ENCODE data around the gene NPEPL1. TPM values are rescaled to one million over a fixed set of nuclear protein-coding genes. Genes with fewer than 3 reads are reported as not detected.
"Not testable (repeated sequence)": the region's sequence is repeated elsewhere in the genome, so short reads cannot be mapped to it uniquely, and the experiment has no call there.

Gene NPEPL1, protein sequence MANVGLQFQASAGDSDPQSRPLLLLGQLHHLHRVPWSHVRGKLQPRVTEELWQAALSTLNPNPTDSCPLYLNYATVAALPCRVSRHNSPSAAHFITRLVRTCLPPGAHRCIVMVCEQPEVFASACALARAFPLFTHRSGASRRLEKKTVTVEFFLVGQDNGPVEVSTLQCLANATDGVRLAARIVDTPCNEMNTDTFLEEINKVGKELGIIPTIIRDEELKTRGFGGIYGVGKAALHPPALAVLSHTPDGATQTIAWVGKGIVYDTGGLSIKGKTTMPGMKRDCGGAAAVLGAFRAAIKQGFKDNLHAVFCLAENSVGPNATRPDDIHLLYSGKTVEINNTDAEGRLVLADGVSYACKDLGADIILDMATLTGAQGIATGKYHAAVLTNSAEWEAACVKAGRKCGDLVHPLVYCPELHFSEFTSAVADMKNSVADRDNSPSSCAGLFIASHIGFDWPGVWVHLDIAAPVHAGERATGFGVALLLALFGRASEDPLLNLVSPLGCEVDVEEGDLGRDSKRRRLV
- total RNA-seq (10 to 100 TPM; 17.8 to 41.0 (median 33.9) TPM), polyA plus RNA-seq (10 to 100 TPM in 1 of 2 donors, 1 to 10 TPM in 1; 6.2 to 38.5 TPM)
- long read RNA-seq, donor 1, transcript NPEPL1-201 (12 exons, 2,378 nt) = major isoform, 74 of 131 reads
- long read RNA-seq, donor 1, partial matches to known transcripts = 12 of 131 reads
- long read RNA-seq, donor 1, other reads (novel, unspliced or antisense) = 44 of 131 reads
- long read RNA-seq, donor 2, partial matches to known transcripts = 0 of 2 reads
- long read RNA-seq, donor 2, other reads (novel, unspliced or antisense) = 0 of 2 reads
- long read RNA-seq, donor 3, transcript NPEPL1-201 (12 exons, 2,378 nt) = major isoform, 61 of 80 reads
- long read RNA-seq, donor 3, partial matches to known transcripts = 2 of 80 reads
- long read RNA-seq, donor 3, other reads (novel, unspliced or antisense) = 11 of 80 reads

DNA sequence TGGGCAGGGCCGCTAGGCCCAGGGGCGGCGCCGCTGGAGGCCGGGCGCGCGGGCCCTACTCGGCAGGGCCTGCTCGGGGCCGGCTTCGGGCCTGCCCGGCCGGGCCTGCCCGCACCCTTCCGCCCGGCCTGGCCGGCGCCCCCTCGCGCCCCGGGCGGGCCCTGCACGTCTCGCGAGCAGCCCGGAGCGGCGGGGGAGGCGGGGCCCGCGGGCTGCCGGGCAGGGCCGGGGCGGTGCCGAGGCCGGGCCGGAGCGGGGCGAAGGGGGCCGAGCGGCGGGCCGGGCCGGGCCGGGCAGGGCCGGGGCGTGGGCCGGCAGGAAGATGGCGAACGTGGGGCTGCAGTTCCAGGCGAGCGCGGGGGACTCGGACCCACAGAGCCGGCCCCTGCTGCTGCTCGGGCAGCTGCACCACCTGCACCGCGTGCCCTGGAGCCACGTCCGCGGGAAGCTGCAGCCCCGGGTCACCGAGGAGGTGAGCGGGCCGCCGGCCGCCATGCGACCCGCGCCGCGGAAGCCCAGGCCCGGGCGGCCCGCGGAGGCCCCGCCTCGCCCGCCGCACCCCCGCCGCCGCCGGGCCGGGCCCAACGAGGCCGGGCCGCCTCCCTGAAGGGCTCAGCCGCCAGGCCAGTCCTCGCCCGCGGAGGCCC is at the start of gene NPEPL1:
Gene NPEPL1, plus strand, starts transcription at position 222 of the 647 bp plus-strand sequence. Its CDS starts 101 bp downstream, at position 323.
- WGBS, 3 donors = 0 to 2% (median 2%) methylated on average over 22 to 93 of the region's 93 CpGs
- intact Hi-C loops (cut with DNase I) = loop anchor here in 1 of 4 donors (5.0 kb wide), 1 partner anchor 40 kb away; the partner anchor contains the start of gene STX16

DNA sequence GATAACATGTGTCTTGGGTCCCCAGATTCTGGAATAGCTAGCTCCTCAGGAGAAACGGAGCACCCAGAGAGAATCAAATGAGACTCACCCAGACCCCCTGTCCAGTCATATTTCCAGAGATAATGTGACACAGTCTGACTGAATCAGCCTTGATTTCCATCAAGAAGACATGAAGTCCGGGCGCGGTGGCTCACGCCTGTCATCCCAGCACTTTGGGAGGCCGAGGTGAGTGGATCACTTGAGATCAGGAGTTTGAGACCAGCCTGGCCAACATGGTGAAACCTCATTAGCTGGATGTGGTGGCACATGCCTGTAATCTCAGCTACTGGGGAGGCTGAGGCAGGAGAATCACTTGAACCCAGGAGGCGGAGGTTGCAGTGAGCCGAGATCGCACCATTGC is 49.7 kb upstream of the NPEPL1 start:
- WGBS, 3 donors = 94 to 97% (median 96%) methylated on average over 9 of the region's 9 CpGs
- DNase-seq; H3K4me3 ChIP-seq; H3K36me3 ChIP-seq; intact Hi-C loops (cut with DNase I); H3K4me1 ChIP-seq (ENCODE audit: insufficient read depth); H3K9me3 ChIP-seq; H3K27ac ChIP-seq; H3K27me3 ChIP-seq: not testable (repeated sequence)

More for the DNA sequence above, at the start of gene NPEPL1:
- peaks cover 19% of the 10 kb centered on the region for H3K4me1 ChIP-seq (ENCODE audit: insufficient read depth)
- H3K36me3 ChIP-seq = no peaks in the 10 kb centered on the region
- H3K4me3 ChIP-seq = peak within 1 kb of the TSS; percentile 49
- no peak for TF ChIP-seq EP300 (IDR thresholded peaks at IDR 0.05)
- no peak for TF ChIP-seq POLR2A (IDR thresholded peaks at IDR 0.05)
- TF ChIP-seq, protein P1, sequence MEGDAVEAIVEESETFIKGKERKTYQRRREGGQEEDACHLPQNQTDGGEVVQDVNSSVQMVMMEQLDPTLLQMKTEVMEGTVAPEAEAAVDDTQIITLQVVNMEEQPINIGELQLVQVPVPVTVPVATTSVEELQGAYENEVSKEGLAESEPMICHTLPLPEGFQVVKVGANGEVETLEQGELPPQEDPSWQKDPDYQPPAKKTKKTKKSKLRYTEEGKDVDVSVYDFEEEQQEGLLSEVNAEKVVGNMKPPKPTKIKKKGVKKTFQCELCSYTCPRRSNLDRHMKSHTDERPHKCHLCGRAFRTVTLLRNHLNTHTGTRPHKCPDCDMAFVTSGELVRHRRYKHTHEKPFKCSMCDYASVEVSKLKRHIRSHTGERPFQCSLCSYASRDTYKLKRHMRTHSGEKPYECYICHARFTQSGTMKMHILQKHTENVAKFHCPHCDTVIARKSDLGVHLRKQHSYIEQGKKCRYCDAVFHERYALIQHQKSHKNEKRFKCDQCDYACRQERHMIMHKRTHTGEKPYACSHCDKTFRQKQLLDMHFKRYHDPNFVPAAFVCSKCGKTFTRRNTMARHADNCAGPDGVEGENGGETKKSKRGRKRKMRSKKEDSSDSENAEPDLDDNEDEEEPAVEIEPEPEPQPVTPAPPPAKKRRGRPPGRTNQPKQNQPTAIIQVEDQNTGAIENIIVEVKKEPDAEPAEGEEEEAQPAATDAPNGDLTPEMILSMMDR (IDR thresholded peaks at IDR 0.05) = no peak
- no peaks in the 10 kb centered on the region for H3K9me3 ChIP-seq
- DNase-seq = peak; percentile 61 to 79 (median 72)
- no peaks in the 10 kb centered on the region for H3K27me3 ChIP-seq
- peak within 1 kb of the TSS; percentile 88 to 93 for H3K27ac ChIP-seq

DNA sequence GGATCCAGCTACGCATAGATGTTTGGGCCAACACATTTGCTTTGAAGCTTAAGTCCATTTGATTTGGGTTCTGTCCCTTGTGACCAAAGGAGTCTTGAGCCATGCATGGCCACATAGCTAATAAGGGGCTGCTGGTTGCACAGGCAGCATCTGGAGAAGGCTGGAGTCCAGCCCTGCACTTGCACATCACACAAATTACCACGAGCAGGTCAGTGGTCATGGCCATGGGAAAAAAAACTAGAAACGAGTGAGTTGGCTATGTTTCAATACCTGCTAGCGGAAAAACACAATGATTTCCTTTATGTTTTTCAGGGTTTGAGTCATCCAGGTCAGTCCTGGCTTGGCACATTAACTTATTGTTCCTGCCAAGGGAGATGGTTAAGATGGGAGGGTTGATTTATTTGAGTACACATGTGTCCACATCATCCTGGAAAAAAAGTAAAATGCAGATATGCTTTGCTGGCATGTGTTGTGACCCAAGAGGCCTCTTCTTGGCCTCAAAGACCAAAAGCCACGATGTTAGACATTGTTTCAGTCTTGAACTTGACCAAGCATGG is 47.1 kb upstream of the NPEPL1 start:
- intact Hi-C loops (cut with DNase I) = loop anchor here in 2 of 4 donors (5.0 kb wide), 1 partner anchor 408 kb away; no protein-coding TSS in a partner anchor
- Histone ChIP-seq H3K27ac (no peak overlapping the region), H3K36me3 (no peaks in the 10 kb centered on the region), H3K4me3 (no peak overlapping the region), H3K27me3 (no peaks in the 10 kb centered on the region), H3K4me1 (ENCODE audit: insufficient read depth) (peaks cover 3% of the 10 kb centered on the region), H3K9me3 (no peaks in the 10 kb centered on the region)
- TF ChIP-seq, protein P1 (IDR thresholded peaks at IDR 0.05) = no peak
- TF ChIP-seq POLR2A (IDR thresholded peaks at IDR 0.05) = no peak
- TF ChIP-seq EP300 (IDR thresholded peaks at IDR 0.05) = no peak
- WGBS, 3 donors = 26 to 31% (median 29%) methylated on average over 5 of the region's 5 CpGs
- peak in 1 of 5 donors; percentile 51 for DNase-seq

DNA sequence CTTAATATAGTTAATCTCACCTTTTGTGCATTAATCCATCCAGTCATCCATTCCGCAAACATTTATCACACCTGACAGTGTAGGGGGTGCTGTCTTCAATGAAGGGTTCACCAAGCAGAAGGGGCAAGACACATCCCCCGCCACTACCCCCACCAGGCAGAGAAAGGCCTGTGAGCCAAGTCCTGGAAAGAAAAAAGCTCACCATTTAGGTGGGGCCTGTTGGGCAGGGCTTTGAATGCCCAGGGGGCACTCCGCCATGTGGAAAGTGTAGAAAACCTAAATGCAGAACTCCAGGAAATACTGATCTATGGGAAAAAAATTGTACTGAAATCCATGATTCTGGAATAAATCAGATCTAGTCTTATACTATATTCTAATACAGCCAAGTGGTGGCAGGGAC is 46.3 kb upstream of the NPEPL1 start:
- WGBS, 3 donors = 96 to 99% (median 97%) methylated on average over 3 of the region's 3 CpGs
- DNase-seq = no peak
- no peak overlapping the region for H3K27ac ChIP-seq
- no peaks in the 10 kb centered on the region for H3K9me3 ChIP-seq
- H3K36me3 ChIP-seq = no peaks in the 10 kb centered on the region
- intact Hi-C loops (cut with DNase I) = loop anchor here in 2 of 4 donors (5.0 kb wide), 1 partner anchor 409 kb away; no protein-coding TSS in a partner anchor
- H3K27me3 ChIP-seq = no peaks in the 10 kb centered on the region
- H3K4me3 ChIP-seq = no peak overlapping the region
- TF ChIP-seq EP300 (IDR thresholded peaks at IDR 0.05) = no peak
- TF ChIP-seq POLR2A (IDR thresholded peaks at IDR 0.05) = no peak
- TF ChIP-seq, protein P1 (IDR thresholded peaks at IDR 0.05) = no peak
- peaks cover 3% of the 10 kb centered on the region for H3K4me1 ChIP-seq (ENCODE audit: insufficient read depth)
